Activated naive CD4-positive, alpha-beta T cell treated with anti-CD3 and anti-CD28 coated beads, Interleukin-2, amount 50 U/mL, for 16 hours (primary cell): ENCODE data around the gene PGAP6.
A peak's percentile ranks its signal among the peaks of the same experiment; 100 is the strongest.
"Not testable (repeated sequence)": the region's sequence is repeated elsewhere in the genome, so short reads cannot be mapped to it uniquely, and the experiment has no call there.

Source experiments
- DNase-seq: peaks from one replicate; pipeline ENCODE4 v3.0.0-alpha.2; 2020

The PGAP6 gene

DNA sequence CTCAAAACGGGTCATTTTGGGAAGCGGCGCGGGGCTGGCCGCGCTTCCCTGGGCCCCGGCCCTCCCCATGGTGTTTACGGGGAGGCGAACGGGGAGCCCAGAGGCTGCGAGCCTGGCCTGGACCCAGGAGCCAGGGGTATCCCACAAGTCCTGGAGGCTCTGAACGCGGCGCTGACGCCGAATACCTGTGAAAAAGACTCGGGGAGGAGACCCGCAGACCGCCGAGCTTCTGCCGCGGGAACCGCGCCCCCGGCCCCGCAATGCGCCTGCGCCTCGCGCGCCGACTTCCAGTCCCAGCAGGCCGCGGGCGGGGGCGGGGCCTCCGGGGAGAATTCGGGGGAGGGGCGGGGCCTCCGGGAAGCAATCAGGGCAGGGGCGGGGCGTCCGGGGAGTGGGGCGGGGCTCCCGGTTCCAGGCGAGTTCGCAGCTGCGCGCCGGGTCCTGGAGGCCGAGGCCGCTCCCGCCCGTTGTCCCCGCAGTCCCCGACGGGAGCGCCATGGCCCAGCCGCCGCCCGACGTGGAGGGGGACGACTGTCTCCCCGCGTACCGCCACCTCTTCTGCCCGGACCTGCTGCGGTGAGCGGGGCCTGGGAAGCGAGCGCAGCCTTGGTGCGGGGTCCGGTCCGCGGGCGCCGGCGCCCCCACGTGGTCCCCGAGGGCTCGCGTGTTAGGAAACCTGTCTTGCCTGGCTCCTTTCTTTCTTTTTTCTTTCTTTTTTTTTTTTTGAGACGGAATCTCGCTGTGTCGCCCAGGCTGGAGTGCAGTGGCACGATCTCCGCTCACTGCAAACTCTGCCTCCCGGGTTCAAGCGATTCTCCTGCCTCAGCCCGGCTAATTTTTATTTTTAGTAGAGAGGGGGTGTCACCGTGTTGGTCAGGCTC, 19.9 kb upstream of the PGAP6 start, which contains the start of gene DECR2:
Gene DECR2, plus strand, starts transcription at position 418 of the 881 bp plus-strand sequence. Its CDS starts 79 bp downstream, at position 497.
- peak; percentile 98 for DNase-seq

DNA sequence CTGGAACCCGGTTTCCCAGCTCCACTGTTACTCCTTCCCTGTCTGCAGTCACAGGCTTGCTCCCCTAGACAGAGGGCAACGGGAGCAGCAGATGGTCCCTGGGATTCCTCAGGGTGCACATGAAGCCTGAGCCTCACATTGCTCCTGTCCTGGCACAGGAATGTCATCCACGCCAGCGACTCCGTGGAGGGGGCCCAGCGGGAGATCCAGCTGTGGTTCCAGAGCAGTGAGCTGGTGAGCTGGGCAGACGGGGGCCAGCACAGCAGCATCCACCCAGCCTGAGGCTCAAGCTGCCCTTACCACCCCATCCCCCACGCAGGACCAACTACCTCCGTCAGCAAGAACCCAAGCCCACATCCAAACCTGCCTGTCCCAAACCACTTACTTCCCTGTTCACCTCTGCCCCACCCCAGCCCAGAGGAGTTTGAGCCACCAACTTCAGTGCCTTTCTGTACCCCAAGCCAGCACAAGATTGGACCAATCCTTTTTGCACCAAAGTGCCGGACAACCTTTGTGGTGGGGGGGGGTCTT, 18.3 kb upstream of the PGAP6 start:
- no peak for DNase-seq

DNA sequence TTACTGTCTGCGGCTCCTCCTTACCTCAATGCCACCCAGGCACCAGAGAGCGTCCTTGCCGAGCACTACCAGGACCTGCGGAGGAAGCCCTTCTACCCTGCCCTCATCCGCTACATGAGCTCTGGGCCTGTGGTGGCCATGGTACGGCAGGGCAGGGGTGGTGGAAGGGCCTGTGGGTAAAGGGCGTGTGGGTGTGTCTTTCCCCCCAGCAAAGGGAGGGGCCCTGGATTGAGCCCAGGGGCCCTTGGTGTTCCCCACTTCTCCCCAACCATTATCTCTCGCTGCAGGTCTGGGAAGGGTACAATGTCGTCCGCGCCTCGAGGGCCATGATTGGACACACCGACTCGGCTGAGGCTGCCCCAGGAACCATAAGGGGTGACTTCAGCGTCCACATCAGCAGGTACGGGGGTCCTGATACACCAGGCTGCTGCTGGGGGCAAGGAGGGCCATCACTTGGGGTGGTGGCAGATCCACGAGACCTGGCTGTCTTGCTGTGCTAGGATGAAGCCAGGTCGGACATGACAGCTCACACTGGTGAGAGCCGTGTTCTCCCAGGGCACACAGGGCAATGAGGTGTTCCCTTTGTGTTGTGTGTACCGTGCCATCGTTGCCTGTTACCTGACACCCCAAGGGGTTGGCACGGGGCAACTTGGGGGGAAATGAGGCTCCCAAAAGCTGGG, 17.7 kb upstream of the PGAP6 start:
- no peak for DNase-seq

DNA sequence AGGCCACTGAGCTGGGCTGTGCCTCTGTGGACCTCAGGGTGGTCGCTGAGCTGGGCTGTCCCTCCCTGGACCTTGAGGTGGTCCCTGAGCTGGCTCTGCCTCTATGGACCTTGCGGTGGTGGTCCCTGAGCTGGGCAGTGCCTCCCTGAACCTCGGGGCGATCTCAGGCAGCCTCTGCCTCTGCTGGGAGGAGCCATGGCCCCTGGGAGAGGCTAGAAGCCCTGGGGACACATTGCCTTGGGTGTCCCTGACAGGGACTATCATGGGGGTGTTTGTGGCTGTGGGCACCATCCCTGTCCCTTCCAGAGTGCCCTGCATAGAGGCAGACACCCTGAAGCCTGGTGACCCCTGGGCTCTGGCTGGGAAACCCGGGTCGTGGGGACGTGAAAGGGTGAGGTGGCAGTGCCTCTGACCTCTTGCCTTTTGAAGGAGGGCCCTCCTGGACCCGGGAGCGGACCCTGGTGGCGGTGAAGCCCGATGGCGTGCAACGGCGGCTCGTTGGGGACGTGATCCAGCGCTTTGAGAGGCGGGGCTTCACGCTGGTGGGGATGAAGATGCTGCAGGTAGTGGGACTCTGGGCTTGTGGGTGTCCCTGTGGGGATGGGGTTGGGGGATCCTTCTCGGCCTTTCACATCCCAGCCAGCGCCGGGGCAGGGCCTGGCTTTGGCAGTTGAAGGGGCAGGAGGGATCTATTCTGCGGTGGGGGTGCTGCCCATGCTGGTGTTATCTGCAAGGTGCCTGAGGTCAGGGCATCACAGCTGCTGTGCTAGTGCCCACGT, 17.0 kb upstream of the PGAP6 start:
- DNase-seq, result no peak

DNA sequence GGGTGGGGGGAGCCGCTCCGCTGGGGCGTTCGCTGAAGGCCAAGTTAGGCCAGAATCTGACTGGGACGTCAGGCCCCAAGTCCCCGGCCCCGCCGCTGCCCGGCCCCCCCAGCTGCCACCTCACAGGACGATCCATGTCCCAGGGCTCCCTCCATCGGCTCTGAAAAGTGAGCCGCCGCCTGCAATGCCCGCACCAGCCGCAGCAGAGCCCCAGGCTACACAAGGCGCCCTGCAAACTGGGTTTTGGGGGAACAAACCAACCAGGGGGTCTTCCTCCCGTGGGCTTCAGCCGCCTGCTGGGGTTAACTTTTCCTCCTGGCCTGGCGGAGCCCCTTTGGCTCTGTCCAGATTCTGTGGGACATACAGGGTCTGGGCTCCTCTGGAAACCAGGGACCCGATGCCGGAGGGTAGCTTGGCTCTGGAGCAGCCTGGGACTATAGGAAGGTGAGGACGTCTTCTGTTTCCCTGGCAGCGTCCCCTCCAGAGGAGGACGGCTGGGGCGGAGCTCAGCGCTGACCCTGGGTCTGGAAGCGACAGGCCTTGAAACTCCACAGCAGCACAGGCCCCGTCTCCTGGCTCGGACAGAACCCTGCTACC, 16.1 kb upstream of the PGAP6 start:
- DNase-seq, result peak; percentile 44

- peak; percentile 35 for DNase-seq
Measured at GRCh38 chr16:397135-397661, 15.4 kb upstream of the PGAP6 start, which contains the start of gene NME4. NME4 (plus strand) TSS chr16:397199; CDS start chr16:397223, 24 bp downstream.

DNA sequence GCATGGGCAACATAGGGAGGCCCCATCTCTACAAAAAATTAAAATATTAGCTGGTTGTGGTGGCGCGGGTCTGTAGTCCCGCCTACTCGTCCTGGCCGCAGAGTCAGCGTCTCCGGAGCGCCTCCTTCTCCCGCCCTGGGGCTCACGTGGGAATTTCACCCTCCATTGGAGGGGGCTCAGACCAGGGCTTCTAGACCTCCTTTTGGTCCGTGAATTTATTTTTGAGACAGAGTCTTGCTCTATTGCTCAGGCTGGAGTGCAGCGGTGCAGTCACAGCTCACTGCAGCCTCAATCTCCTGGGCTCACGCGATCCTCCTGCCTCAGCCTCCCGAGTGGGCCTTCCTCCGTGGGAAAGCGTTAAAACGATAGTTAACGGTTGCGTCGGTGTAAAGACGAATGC, 14.8 kb upstream of the PGAP6 start:
- DNase-seq, result no peak

DNA sequence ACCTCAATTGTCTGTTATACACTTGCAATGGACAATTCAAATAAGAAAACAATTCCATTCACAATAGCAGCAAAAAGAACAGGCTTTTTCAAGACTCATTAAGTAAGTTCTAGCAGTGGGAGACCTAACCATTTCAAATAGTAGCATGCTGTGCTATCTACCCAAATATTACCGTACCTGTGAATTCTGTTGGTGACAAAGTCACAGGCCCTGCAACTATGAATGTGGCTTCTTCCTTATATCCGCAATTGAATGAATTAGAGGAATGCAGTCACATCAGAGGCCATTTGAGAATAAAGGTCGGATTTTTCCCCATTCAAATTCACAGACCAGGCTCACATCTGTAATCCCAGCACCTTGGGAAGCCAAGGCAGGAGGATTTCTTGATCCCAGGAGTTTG, 14.4 kb upstream of the PGAP6 start:
- no peak for DNase-seq

DNA sequence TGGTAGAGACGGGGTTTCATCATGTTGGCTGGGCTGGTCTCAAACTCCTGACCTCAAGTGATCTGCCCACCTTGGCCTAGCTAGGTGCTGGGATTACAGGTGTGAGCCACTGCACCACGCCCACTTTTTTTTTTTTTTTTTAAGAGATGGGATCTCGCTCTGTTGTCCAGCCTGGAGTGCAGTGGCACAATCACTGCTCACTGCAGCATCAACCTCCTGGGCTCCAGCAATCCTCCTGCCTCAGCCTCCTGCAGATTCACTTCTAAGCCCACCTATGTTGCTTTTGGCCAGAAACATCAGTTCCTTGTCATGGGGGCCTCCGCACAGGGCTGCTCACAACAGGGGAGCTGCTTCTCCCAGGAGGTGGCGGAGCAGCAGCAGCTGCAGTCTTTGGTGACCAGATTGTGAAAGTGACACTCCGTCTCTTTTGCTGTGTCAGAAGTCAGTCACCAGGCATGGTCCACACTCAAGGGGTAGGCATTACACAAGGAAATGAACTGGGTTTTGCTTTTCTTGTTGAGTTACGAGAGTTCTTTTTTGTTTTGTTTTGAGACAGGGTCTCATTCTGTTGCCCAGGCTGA, 10.8 kb upstream of the PGAP6 start:
- no peak for DNase-seq

DNA sequence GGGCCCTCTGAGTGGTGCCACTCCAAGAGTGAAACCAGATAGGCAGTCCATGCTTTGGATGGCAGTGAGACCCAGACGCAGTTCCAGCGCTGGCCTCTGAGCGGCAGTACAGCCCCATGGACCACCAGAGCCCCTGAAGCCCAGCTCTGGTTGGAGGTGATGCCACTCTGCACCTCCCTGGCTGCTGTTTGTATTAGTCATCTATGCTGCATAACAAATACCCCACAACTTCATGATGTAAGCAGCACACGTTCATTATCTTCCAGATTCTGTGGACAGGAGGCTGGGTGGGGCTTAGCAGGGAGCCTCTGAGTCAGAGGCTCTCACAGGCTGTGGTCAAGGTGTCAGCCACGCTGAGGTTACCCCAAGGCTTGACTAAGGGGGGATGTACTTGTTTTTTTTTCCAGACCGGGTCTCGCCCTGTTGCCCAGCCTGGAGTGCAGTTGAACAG, 10.1 kb upstream of the PGAP6 start:
- DNase-seq, result peak; percentile 75

GRCh38 chr16:389352-389751, 7.6 kb upstream of the PGAP6 start:
- no peak for DNase-seq

DNA sequence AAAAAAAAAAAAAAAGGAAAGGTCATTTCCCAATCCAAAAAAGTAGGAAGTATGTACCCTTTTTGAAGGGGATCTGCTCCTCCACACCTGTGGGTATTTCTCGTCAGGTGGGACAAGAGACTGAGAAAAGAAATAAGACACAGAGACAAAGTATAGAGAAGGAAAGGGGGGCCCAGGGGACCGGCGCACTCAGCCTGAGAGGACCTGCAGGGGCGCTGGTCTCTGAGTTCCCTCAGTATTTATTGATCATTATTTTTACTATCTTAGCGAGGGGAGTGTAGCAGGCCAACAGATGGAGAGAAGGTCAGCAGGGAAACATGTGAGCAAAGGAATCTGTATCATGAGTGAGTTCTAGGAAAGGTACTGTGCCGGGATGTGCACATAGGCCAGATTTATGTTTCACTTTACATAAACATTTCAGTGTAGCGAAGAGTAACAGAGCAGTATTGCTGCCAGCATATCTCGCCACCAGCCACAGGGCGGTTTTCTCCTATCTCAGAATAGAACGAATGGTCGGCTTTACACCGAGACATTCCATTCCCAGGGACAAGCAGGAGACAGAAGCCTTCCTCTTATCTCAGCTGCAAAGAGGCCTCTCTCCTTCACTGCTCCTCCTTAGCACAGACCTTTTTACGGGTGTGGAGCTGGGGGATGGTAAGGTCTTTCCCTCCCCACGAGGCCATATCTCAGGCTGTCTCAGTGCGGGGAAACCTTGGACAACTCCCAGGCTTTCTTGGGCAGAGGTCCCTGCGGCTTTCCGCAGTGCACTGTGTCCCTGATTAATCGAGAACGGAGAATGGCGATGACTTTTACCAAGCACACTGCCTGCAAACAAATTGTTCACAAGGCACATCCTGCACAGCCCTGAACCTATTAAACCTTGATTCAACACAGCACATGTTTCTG, 6.2 kb upstream of the PGAP6 start:
- not testable (repeated sequence) for DNase-seq

DNA sequence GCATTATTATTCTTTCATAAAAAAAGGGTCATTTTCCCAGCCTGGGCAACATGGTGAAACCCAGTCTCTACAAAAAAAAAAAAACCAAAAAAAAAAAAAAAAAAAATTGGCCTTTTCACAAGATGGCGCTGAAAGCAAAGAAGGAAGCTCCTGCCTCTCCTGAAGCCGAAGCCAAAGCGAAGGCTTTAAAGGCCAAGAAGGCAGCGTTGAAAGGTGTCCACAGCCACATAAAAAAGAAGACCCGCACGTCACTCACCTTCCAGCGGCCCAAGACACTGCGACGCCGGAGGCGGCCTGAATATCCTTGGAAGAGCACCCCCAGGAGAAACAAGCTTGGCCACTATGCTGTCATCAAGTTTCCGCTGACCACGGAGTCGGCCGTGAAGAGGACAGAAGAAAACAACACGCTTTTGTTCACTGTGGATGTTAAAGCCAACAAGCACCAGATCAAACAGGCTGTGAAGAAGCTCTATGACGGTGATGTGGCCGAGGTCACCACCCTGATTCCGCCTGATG, 4.9 kb upstream of the PGAP6 start:
- no peak for DNase-seq

- peak; percentile 44 for DNase-seq
Measured at GRCh38 chr16:383326-384051, 1.7 kb upstream of the PGAP6 start.

GRCh38 chr16:381012-381788, 578 bp downstream of the PGAP6 start:
- DNase-seq, result peak; percentile 44

- no peak for DNase-seq
Measured at GRCh38 chr16:380762-381011, 1.1 kb downstream of the PGAP6 start.

- no peak for DNase-seq
Measured at GRCh38 chr16:379961-380761, 1.6 kb downstream of the PGAP6 start.
